ENCODE data around the gene FMO1.

Gene FMO1

GRCh38 chr1:171261336-171261735, 13.0 kb downstream of the FMO1 start:
- Histone ChIP-seq H3K36me3 (ENCODE audit: insufficient read depth, low read length) (no peaks in the 10 kb centered on the region), H3K27me3 (ENCODE audit: insufficient read depth, low read length) (0 out of 2 replicates have a peak, but pooled peaks cover 3% of the 10 kb centered on the region), H3F3A (ENCODE audit: insufficient read depth, low read length) (no peaks in the 10 kb centered on the region), H3K9me3 (ENCODE audit: low read length) (no peaks in the 10 kb centered on the region), H3K27ac (ENCODE audit: low read depth, low read length, poor library complexity, severe bottlenecking) (no peak overlapping the region), H3K9ac (ENCODE audit: low read length) (no peak overlapping the region), H3K4me3 (ENCODE audit: low read depth, low read length, poor library complexity, severe bottlenecking) (no peak overlapping the region), H3K9me2 (ENCODE audit: low read depth, low read length) (no peaks in the 10 kb centered on the region), H2AFZ (ENCODE audit: low read length) (no peak overlapping the region), H3K79me2 (ENCODE audit: insufficient read depth, low read length) (no peaks in the 10 kb centered on the region), H3K4me1 (ENCODE audit: insufficient read depth, low read length, severe bottlenecking) (no peaks in the 10 kb centered on the region), H3K4me2 (ENCODE audit: low read length) (no peak overlapping the region), H4K20me1 (ENCODE audit: insufficient read depth, low read length) (no peaks in the 10 kb centered on the region)
- TF ChIP-seq CTCF (IDR thresholded peaks at IDR 0.05; ENCODE audit: low read length) = no peak
- no peak for TF ChIP-seq EZH2 (IDR thresholded peaks at IDR 0.05; ENCODE audit: borderline replicate concordance, low read length)

DNA sequence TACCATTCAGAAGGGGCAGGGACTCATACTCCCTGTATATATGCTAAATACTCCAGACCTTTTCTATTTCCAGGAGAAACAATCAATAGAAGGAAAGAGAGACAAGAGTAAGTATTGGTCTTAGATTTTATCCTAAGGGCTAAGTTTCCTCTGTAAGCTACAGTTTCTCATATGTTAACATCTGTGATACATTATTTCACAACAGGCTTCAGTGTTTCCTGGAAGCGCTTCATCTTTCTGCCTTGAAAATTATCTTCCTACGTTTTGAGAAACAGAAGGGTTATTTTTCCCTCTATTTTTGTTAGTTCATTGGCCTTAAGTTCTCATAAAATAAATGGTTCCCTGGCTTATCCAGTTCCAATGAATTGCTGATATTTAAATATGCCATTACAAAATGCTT, 15.6 kb downstream of the FMO1 start:
- H3K4me2 ChIP-seq (ENCODE audit: low read length) = no peak overlapping the region
- H3K9ac ChIP-seq (ENCODE audit: low read length) = no peak overlapping the region
- TF ChIP-seq EZH2 (IDR thresholded peaks at IDR 0.05; ENCODE audit: borderline replicate concordance, low read length) (no peak), CTCF (IDR thresholded peaks at IDR 0.05; ENCODE audit: low read length) (no peak)
- no peaks in the 10 kb centered on the region for H3K9me2 ChIP-seq (ENCODE audit: low read depth, low read length)
- no peaks in the 10 kb centered on the region for H3K9me3 ChIP-seq (ENCODE audit: low read length)
- H3K27ac ChIP-seq (ENCODE audit: low read depth, low read length, poor library complexity, severe bottlenecking) = no peak overlapping the region
- H3K36me3 ChIP-seq (ENCODE audit: insufficient read depth, low read length) = no peaks in the 10 kb centered on the region
- no peaks in the 10 kb centered on the region for H3K4me1 ChIP-seq (ENCODE audit: insufficient read depth, low read length, severe bottlenecking)
- no peaks in the 10 kb centered on the region for H3K79me2 ChIP-seq (ENCODE audit: insufficient read depth, low read length)
- no peaks in the 10 kb centered on the region for H3K27me3 ChIP-seq (ENCODE audit: insufficient read depth, low read length)
- no peak overlapping the region for H3K4me3 ChIP-seq (ENCODE audit: low read depth, low read length, poor library complexity, severe bottlenecking)
- no peak overlapping the region for H2AFZ ChIP-seq (ENCODE audit: low read length)
- no peaks in the 10 kb centered on the region for H4K20me1 ChIP-seq (ENCODE audit: insufficient read depth, low read length)
- no peaks in the 10 kb centered on the region for H3F3A ChIP-seq (ENCODE audit: insufficient read depth, low read length)

DNA sequence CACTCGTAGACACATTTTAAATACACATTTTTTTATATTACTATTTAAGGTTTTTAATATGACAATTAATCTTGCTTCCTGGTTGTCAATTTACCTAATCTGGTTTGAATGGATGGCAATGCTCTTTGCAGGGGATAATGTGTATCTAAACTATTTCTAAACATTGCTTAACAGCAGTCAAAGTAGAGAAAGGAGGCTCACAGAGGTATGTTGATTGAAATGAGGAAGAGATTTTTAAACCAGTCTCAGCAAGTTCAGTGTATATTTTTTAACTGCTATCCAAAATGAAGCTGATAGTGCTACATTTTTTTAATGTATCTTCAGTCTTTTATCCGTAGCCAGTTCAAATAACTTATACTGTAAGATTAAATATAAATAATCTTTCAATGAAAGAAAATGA, 17.4 kb downstream of the FMO1 start:
- no peak overlapping the region for H3K4me2 ChIP-seq (ENCODE audit: low read length)
- TF ChIP-seq EZH2 (IDR thresholded peaks at IDR 0.05; ENCODE audit: borderline replicate concordance, low read length) (no peak), CTCF (IDR thresholded peaks at IDR 0.05; ENCODE audit: low read length) (no peak)
- H3F3A ChIP-seq (ENCODE audit: insufficient read depth, low read length) = no peaks in the 10 kb centered on the region
- H3K79me2 ChIP-seq (ENCODE audit: insufficient read depth, low read length) = no peaks in the 10 kb centered on the region
- no peaks in the 10 kb centered on the region for H3K27me3 ChIP-seq (ENCODE audit: insufficient read depth, low read length)
- no peaks in the 10 kb centered on the region for H3K9me2 ChIP-seq (ENCODE audit: low read depth, low read length)
- H3K27ac ChIP-seq (ENCODE audit: low read depth, low read length, poor library complexity, severe bottlenecking) = no peak overlapping the region
- H3K4me1 ChIP-seq (ENCODE audit: insufficient read depth, low read length, severe bottlenecking) = no peaks in the 10 kb centered on the region
- H3K9ac ChIP-seq (ENCODE audit: low read length) = no peak overlapping the region
- no peaks in the 10 kb centered on the region for H3K9me3 ChIP-seq (ENCODE audit: low read length)
- H4K20me1 ChIP-seq (ENCODE audit: insufficient read depth, low read length) = no peaks in the 10 kb centered on the region
- H2AFZ ChIP-seq (ENCODE audit: low read length) = no peak overlapping the region
- H3K36me3 ChIP-seq (ENCODE audit: insufficient read depth, low read length) = no peaks in the 10 kb centered on the region
- no peak overlapping the region for H3K4me3 ChIP-seq (ENCODE audit: low read depth, low read length, poor library complexity, severe bottlenecking)
